Fibroblast of lung (primary cell): ENCODE data around the gene NRBF2.

Source experiments
- EZH2 ChIP-seq: IDR thresholded peaks from 2 replicates; pipeline ENCODE4 v1.5.1; 2012; ENCODE audit warnings: low read length, control low read depth, mild to moderate bottlenecking; ENCODE audit errors: missing control alignments
- TF ChIP-seq, protein P1 (sequence below), 2 donors: IDR thresholded peaks in 1 of 2; conservative IDR thresholded peaks in 1 of 2; 1 replicate in 1 of 2; 2 replicates in 1 of 2; pipeline ENCODE4 v1.5.1; 2011 to 2012; ENCODE audit warnings: low read length in 2 of 2, control low read depth in 1 of 2, inconsistent platforms in 1 of 2, low read depth in 1 of 2, mild to moderate bottlenecking in 1 of 2

DNA sequence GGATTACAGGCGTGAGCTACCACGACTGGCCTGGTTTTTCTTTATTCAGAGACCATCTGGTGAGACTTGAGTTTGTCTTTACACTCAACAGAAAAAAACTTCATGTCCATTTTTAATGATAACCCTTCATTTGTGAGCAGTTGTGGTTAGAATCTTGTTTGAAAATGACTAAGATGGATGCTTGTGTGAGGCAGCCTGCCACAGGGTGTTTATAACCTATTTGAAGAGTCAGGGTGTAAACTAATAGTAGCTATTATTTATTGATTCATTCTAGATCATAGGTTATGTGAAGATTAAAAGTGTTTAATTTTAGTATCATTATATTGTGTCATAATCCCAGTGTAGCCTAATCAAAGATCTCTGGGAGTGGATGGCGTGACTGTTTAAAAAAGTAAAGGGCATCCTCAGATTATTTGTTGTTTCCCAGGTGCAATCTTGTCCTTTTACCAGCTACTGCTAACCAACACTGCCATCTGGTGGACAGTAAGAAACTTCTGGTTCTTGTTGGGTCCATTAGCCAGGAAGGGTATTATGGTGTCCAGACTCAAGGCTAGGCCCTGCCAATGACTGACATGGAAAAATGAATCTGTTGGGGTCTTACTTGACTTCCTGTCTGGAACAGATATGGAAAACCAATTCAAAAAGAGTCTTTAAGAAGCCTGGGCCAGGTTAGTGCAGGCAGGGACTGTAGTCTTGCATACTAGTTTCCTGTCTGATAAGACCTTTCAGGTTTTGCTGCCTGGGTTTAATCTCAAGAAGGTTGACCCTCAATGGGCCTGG lies 24.9 kb downstream of the NRBF2 start:
- TF ChIP-seq, protein P1, sequence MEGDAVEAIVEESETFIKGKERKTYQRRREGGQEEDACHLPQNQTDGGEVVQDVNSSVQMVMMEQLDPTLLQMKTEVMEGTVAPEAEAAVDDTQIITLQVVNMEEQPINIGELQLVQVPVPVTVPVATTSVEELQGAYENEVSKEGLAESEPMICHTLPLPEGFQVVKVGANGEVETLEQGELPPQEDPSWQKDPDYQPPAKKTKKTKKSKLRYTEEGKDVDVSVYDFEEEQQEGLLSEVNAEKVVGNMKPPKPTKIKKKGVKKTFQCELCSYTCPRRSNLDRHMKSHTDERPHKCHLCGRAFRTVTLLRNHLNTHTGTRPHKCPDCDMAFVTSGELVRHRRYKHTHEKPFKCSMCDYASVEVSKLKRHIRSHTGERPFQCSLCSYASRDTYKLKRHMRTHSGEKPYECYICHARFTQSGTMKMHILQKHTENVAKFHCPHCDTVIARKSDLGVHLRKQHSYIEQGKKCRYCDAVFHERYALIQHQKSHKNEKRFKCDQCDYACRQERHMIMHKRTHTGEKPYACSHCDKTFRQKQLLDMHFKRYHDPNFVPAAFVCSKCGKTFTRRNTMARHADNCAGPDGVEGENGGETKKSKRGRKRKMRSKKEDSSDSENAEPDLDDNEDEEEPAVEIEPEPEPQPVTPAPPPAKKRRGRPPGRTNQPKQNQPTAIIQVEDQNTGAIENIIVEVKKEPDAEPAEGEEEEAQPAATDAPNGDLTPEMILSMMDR (conservative IDR thresholded peaks at IDR 0.05 in 1 of 2, IDR thresholded peaks at IDR 0.05 in 1 of 2; ENCODE audit: low read depth in 1 of 2, low read length in 2 of 2) = peak; percentile 67 to 75
- no peak for TF ChIP-seq EZH2
